ENCODE results near the gene LMF1. TPM values are rescaled to one million over a fixed set of nuclear protein-coding genes. Genes with fewer than 3 reads are reported as not detected.

Gene LMF1
- total and polyA plus RNA-seq, 2 of the 13 experiments (the other 11 are each of a cell fraction or from before 2014, with no cell fraction given), result 6.8 to 8.5 TPM

- TF ChIP-seq ZBTB49 (CRISPR knock-in tag; IDR thresholded peaks at IDR 0.05; ENCODE audit: borderline replicate concordance) (no peak), BRD4 (CRISPR knock-in tag; IDR thresholded peaks at IDR 0.05) (no peak), FOSL2 (CRISPR knock-in tag; IDR thresholded peaks at IDR 0.05) (peak; percentile 71), TCF7L2 (IDR thresholded peaks at IDR 0.05; ENCODE audit: low read depth, low read length) (no peak), ZNF282 (IDR thresholded peaks at IDR 0.05; ENCODE audit: partially characterized antibody) (no peak), KAT7 (CRISPR knock-in tag; IDR thresholded peaks at IDR 0.05; ENCODE audit: borderline replicate concordance) (0 out of 2 replicates have a peak, but pooled peaks have one; percentile 62), HDAC6 (IDR thresholded peaks at IDR 0.05; ENCODE audit: low read depth, low read length) (no peak), GATAD1 (CRISPR knock-in tag; IDR thresholded peaks at IDR 0.05) (peak; percentile 68), ZMAT3 (CRISPR knock-in tag; conservative IDR thresholded peaks at IDR 0.05) (0 out of 2 replicates have a peak, but pooled peaks have one; percentile 64), PRDM4 (CRISPR knock-in tag; IDR thresholded peaks at IDR 0.05; ENCODE audit: borderline replicate concordance) (no peak), ZNF451 (CRISPR knock-in tag; IDR thresholded peaks at IDR 0.05) (peak; percentile 66; the same call in 1 of the 2 replicates), RFXANK (CRISPR knock-in tag; IDR thresholded peaks at IDR 0.05) (no peak), SETDB1 (CRISPR knock-in tag; IDR thresholded peaks at IDR 0.05; ENCODE audit: borderline replicate concordance) (no peak), MIER3 (CRISPR knock-in tag; IDR thresholded peaks at IDR 0.05; ENCODE audit: borderline replicate concordance) (peak; percentile 87; the same call in 1 of the 2 replicates), BRF2 (CRISPR knock-in tag; IDR thresholded peaks at IDR 0.05) (no peak), MZF1 (CRISPR knock-in tag; IDR thresholded peaks at IDR 0.05; ENCODE audit: borderline replicate concordance) (no peak), MAZ (IDR thresholded peaks at IDR 0.05; ENCODE audit: borderline replicate concordance, low read depth, low read length) (no peak), MAZ (CRISPR knock-in tag; IDR thresholded peaks at IDR 0.05; ENCODE audit: low read depth) (0 out of 2 replicates have a peak, but pooled peaks have one; percentile 4)
- TF ChIP-seq, protein P1, sequence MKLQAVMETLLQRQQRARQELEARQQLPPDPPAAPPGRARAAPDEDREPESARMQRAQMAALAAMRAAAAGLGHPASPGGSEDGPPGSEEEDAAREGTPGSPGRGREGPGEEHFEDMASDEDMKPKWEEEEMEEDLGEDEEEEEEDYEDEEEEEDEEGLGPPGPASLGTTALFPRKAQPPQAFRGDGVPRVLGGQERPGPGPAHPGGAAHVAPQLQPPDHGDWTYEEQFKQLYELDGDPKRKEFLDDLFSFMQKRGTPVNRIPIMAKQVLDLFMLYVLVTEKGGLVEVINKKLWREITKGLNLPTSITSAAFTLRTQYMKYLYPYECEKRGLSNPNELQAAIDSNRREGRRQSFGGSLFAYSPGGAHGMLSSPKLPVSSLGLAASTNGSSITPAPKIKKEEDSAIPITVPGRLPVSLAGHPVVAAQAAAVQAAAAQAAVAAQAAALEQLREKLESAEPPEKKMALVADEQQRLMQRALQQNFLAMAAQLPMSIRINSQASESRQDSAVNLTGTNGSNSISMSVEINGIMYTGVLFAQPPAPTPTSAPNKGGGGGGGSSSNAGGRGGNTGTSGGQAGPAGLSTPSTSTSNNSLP (IDR thresholded peaks at IDR 0.05; ENCODE audit: low read depth, low read length), result no peak
- TF ChIP-seq, protein P2, sequence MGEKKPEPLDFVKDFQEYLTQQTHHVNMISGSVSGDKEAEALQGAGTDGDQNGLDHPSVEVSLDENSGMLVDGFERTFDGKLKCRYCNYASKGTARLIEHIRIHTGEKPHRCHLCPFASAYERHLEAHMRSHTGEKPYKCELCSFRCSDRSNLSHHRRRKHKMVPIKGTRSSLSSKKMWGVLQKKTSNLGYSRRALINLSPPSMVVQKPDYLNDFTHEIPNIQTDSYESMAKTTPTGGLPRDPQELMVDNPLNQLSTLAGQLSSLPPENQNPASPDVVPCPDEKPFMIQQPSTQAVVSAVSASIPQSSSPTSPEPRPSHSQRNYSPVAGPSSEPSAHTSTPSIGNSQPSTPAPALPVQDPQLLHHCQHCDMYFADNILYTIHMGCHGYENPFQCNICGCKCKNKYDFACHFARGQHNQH (CRISPR knock-in tag; IDR thresholded peaks at IDR 0.05), result 0 out of 2 replicates have a peak, but pooled peaks have one; percentile 73
Observed at GRCh38 chr16:912684-913613, 57.8 kb downstream of the LMF1 start (continued).

Data from HepG2 (cell line).